Skeletal muscle tissue (tissue), 4 donors: Measurements from ENCODE around the gene STK32A. TPM values are rescaled to one million over a fixed set of nuclear protein-coding genes. Genes with fewer than 3 reads are reported as not detected.
"Not testable (repeated sequence)": the region's sequence is repeated elsewhere in the genome, so short reads cannot be mapped to it uniquely, and the experiment has no call there.

ENCODE experiments used
- H3K27ac ChIP-seq: one replicate; pipeline ENCODE4 v1.7.0; 2013; ENCODE audit warnings: mild to moderate bottlenecking, low read depth, low read length, inconsistent platforms
- H3K27me3 ChIP-seq, 3 donors: one replicate each; pipeline ENCODE4 v1.7.0; 2013; ENCODE audit warnings: low read length in 3 of 3; ENCODE audit not compliant: control insufficient read depth in 3 of 3, insufficient read depth in 3 of 3
- H3K36me3 ChIP-seq, 3 donors: one replicate each; pipeline ENCODE4 v1.7.0; 2013; ENCODE audit warnings: low read length in 3 of 3; ENCODE audit not compliant: control insufficient read depth in 3 of 3, insufficient read depth in 3 of 3
- H3K4me1 ChIP-seq, 3 donors: one replicate each; pipeline ENCODE4 v1.7.0; 2013; ENCODE audit warnings: low read length in 3 of 3, mild to moderate bottlenecking in 3 of 3; ENCODE audit not compliant: control insufficient read depth in 3 of 3, insufficient read depth in 3 of 3
- H3K4me3 ChIP-seq, 3 donors: one replicate each; pipeline ENCODE4 v1.7.0; 2013; ENCODE audit warnings: low read length in 3 of 3
- H3K9ac ChIP-seq, 3 donors: one replicate each; pipeline ENCODE4 v1.7.0; 2013; ENCODE audit warnings: low read length in 3 of 3, mild to moderate bottlenecking in 3 of 3, moderate library complexity in 2 of 3, low read depth in 1 of 3
- H3K9me3 ChIP-seq, 3 donors: one replicate each; pipeline ENCODE4 v1.7.0; 2013; ENCODE audit warnings: low read length in 3 of 3; ENCODE audit not compliant: control insufficient read depth in 3 of 3
- total RNA-seq: library from RNA; depleted of rRNA; stranded (reverse); fragments of >200 nt; gene quantifications from one replicate; pipeline ENCODE4 v1.2.3, GENCODE V29; 2014
- donor health status: Osteomylitis.

The STK32A gene
- total RNA-seq, 1 donor from 2014 or later = 1.0 TPM

- H3K4me1 ChIP-seq = no peaks in the 10 kb centered on the region
- H3K9me3 ChIP-seq = peaks cover 0 to 4% (median 0%) of the 10 kb centered on the region in 3 donors
- no peak overlapping the region for H3K27ac ChIP-seq
- no peaks in the 10 kb centered on the region for H3K36me3 ChIP-seq
- H3K9ac ChIP-seq = no peak overlapping the region
- H3K4me3 ChIP-seq = no peak overlapping the region
- H3K27me3 ChIP-seq = no peaks in the 10 kb centered on the region
Measured at GRCh38 chr5:147360816-147361215, 126.0 kb downstream of the STK32A start.

- H3K4me3 ChIP-seq = no peak overlapping the region
- no peaks in the 10 kb centered on the region for H3K36me3 ChIP-seq
- H3K27me3 ChIP-seq = no peaks in the 10 kb centered on the region
- peaks cover 0 to 4% (median 0%) of the 10 kb centered on the region in 3 donors for H3K9me3 ChIP-seq
- H3K9ac ChIP-seq = no peak overlapping the region
- no peak overlapping the region for H3K27ac ChIP-seq
- H3K4me1 ChIP-seq = no peaks in the 10 kb centered on the region
Measured at GRCh38 chr5:147361441-147362175, 126.8 kb downstream of the STK32A start.

- not testable (repeated sequence) for H3K9me3 ChIP-seq, H3K4me1 ChIP-seq, H3K36me3 ChIP-seq, H3K9ac ChIP-seq, H3K27me3 ChIP-seq, H3K27ac ChIP-seq, H3K4me3 ChIP-seq
Measured at GRCh38 chr5:147367381-147367780, 132.6 kb downstream of the STK32A start.

DNA sequence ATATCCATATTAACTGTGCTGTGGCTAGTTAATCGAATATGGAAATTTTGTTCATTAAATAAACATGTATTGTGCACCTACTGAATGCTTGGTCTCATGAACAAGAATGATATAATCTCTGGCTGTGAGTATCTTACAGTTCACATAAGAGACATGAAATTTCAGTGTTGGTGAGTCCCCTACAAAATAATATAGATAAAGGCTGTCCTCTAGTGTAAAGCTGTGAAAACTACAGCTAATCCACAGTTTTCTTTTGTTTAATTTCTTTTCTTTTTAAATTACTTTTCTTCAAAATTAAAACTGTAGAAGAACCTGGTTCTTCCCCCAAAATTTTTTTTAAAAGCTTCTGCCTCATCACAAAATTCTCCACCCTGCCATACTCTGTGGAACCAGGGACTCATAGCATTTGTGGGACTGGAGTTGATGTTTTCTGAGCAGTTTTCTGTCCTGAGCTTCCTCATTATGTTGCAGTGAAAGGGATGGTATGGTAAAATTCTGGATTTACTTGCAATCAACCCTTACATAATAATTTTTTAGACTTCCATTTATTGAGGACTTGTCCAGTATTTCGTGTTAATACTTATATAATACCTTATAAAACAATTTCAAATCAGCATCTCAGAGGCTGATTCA lies 135.0 kb downstream of the STK32A start:
- H3K9ac ChIP-seq = no peak overlapping the region
- no peaks in the 10 kb centered on the region for H3K4me1 ChIP-seq
- H3K27ac ChIP-seq = no peak overlapping the region
- no peaks in the 10 kb centered on the region for H3K27me3 ChIP-seq
- H3K4me3 ChIP-seq = no peak overlapping the region
- no peaks in the 10 kb centered on the region for H3K36me3 ChIP-seq
- peaks cover 0 to 3% (median 0%) of the 10 kb centered on the region in 3 donors for H3K9me3 ChIP-seq

GRCh38 chr5:147371290-147371689 lies 136.5 kb downstream of the STK32A start:
- Histone ChIP-seq H3K27ac (no peak overlapping the region), H3K4me3 (no peak overlapping the region), H3K4me1 (no peaks in the 10 kb centered on the region), H3K36me3 (no peaks in the 10 kb centered on the region), H3K27me3 (no peaks in the 10 kb centered on the region), H3K9me3 (no peaks in the 10 kb centered on the region), H3K9ac (no peak overlapping the region)

DNA sequence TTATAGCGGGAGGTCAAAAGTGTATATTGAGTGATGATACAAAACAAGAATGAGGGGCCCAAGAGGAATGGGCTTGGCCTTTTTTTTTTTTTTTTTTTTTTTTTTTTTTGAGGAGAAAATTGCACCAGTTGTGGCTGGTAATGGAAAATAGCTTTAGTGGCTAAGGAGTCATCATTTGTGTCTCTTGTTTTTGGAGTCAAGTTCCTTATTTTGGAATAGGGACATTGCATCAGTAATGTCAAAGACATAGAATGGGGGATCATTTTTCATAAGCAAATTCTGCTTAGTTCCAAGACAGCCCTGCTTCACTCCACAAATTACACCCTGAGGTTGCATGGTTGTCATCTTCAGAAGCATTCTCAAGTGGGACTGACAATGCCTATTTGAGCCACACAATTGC lies 137.4 kb downstream of the STK32A start:
- H3K4me1 ChIP-seq = no peaks in the 10 kb centered on the region
- no peaks in the 10 kb centered on the region for H3K9me3 ChIP-seq
- H3K4me3 ChIP-seq = no peak overlapping the region
- H3K27me3 ChIP-seq = no peaks in the 10 kb centered on the region
- H3K27ac ChIP-seq = no peak overlapping the region
- H3K36me3 ChIP-seq = no peaks in the 10 kb centered on the region
- no peak overlapping the region for H3K9ac ChIP-seq

DNA sequence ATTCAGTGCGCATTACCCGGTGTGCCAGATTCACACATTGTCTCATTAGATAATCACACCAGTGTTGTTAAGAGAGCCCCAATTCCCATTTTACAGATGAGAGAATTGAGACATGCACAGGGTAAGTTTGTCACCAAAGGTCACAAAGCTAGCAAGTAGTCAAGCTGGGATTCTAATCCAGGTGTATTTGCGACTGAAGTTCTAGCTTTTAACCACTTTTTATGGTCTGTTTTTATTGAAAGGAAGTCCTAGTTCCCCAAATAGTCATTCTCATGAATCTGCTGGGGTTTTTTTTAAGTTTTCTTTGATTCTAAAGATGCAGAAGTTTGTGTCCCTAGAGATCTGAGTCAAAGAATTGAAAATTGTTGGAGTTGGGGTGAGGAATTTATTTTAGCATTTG lies 138.5 kb downstream of the STK32A start:
- Histone ChIP-seq H3K4me1 (no peaks in the 10 kb centered on the region), H3K27me3 (no peaks in the 10 kb centered on the region)

DNA sequence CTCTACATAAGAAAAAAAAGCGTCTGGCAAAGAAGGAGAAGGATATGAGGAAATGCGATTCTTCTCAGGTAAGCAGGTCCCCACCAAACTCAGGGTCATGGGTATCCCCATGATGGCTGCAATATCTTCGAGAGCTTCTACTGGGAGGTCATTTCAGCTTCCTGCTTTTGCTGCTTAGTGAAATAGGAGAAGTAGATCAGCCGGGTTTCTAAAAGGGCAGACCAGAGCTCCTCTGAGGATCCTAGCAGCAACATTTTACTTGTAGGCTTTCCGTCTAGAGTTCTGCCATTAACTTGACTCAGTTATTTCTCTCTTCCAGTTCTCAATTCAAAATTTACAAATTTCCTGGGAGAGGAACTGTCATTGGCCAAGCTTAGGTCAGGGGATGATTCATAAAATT lies 140.3 kb downstream of the STK32A start:
- H3K4me1 ChIP-seq = no peaks in the 10 kb centered on the region
- H3K36me3 ChIP-seq = no peaks in the 10 kb centered on the region
- H3K27me3 ChIP-seq = no peaks in the 10 kb centered on the region
- no peak overlapping the region for H3K4me3 ChIP-seq
- H3K9ac ChIP-seq = no peak overlapping the region
- peaks cover 0 to 2% (median 0%) of the 10 kb centered on the region in 3 donors for H3K9me3 ChIP-seq
- no peak overlapping the region for H3K27ac ChIP-seq

More for the DNA sequence above, 138.5 kb downstream of the STK32A start:
- no peak overlapping the region for H3K27ac ChIP-seq
- peaks cover 0 to 2% (median 0%) of the 10 kb centered on the region in 3 donors for H3K9me3 ChIP-seq
- H3K4me3 ChIP-seq = no peak overlapping the region
- no peak overlapping the region for H3K9ac ChIP-seq
- no peaks in the 10 kb centered on the region for H3K36me3 ChIP-seq

- H3K27ac ChIP-seq = no peak overlapping the region
- no peak overlapping the region for H3K9ac ChIP-seq
- peaks cover 0 to 2% (median 0%) of the 10 kb centered on the region in 3 donors for H3K9me3 ChIP-seq
- H3K4me3 ChIP-seq = no peak overlapping the region
- H3K4me1 ChIP-seq = no peaks in the 10 kb centered on the region
- no peaks in the 10 kb centered on the region for H3K36me3 ChIP-seq
- no peaks in the 10 kb centered on the region for H3K27me3 ChIP-seq
Measured at GRCh38 chr5:147377682-147378081, 142.9 kb downstream of the STK32A start.

- H3K4me1 ChIP-seq = no peaks in the 10 kb centered on the region
- peaks cover 0 to 2% (median 0%) of the 10 kb centered on the region in 3 donors for H3K9me3 ChIP-seq
- no peaks in the 10 kb centered on the region for H3K36me3 ChIP-seq
- H3K9ac ChIP-seq = no peak overlapping the region
- no peak overlapping the region for H3K27ac ChIP-seq
- H3K4me3 ChIP-seq = no peak overlapping the region
- H3K27me3 ChIP-seq = no peaks in the 10 kb centered on the region
Measured at GRCh38 chr5:147381555-147381954, 146.7 kb downstream of the STK32A start.
